NCI-H2107 treated with DMSO at 0.1 percent for 48 hours (cell line): Measurements from ENCODE around the gene NRL.

Experiments used
- DNase-seq: peaks from one replicate; lab custom pipeline; 2025; ENCODE audit not compliant: unreplicated experiment; lab: John Stamatoyannopoulos, UW

Gene NRL

DNA sequence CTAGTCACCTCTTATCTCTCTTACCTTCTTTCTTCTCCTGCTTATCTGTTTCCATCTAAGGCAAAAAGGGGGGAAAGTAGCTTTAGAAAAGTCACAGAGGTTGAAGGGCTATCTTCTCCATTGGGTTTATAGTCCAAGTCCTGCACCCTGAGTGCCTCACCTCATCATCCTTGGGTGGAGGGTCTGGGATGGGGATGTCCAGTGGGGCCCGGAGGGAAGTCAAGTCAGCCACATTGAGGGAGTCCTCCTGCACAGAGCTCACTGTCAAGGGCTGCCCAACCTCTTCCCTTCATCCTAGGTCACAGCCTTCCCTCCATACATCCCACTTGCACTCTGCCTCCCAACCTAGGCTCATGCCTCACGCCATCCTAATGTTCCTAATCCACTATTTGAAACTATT is 30.5 kb upstream of the NRL start:
- no peak for DNase-seq

DNA sequence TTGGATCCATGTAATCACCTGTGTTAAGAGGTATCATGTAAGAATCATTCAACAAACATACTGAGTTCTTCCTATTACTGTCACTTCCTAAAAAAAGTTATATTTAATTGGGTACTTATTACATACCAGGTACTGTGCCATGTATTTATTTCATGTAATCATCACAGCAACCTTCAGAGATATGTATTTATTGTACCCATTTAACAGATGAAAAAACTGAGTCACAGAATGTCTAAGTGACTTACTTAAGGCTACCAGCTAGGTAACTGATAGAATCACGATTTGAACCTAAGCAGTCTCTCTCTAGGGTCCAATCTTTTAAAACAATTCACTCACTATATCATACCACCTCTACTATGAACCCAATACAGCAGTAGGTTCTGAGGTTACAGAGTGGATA is 29.7 kb upstream of the NRL start:
- no peak for DNase-seq

DNA sequence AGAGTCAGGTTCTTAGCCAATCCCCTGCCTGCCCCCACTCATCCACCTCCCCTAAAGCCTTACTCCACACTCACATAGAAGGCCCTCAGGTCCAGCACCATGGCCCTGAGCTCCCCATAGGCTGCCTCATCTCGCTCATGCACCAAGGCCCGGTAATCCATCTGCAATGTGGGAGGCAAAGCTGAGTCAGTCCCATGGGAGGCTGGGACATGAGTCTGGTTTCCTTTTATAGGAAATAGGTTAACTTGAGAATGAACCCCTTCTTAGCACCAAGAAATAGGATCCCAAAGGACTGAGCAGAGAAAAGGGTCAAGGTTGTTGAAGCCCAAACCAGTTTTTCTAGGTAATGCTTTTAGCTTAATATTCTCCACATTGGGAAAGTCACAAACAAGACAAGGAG is 28.8 kb upstream of the NRL start:
- no peak for DNase-seq

DNA sequence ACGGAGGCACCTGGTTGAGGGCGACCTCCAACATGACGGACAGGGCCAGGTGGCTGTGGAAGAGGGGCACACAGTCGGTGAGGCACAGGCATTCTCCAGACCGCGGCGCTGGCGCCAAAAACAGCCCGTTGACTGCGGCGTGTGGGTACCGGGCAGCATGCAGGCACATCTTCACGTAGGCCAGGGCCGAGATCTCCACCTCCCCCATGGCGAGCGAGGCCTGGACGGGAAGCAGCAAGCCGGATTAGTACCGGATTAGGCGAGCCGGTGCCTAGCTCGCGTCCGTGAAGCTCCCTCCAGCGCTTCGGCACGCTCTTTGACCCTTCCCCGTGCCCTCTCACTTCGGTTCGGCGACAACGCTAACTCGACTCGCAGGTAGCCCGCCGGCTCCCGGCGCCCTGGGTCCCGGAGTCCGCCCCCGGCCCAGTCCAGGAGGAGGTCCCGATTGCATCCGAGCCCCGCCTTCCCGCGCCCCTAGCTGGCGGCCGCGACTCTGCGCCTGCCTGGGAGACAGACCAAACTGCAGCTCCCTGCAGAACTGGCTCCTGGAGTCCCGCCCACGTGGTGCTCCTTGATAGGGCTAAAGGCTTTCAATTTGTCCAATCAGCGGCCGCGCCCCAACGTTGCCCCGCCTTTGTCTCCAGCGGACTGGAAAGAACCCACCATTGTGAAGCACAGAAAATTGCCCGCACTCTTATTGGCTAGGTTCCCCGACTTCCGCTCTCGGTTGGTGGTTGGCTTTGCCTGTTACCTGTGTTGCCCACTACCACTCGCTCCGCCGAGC is 26.5 kb upstream of the NRL start, which contains the start of gene EMC9:
EMC9 (minus strand) TSS at position 495 of the 784 bp plus-strand sequence; CDS start at position 208, 287 bp downstream.
- peak; percentile 100 for DNase-seq

DNA sequence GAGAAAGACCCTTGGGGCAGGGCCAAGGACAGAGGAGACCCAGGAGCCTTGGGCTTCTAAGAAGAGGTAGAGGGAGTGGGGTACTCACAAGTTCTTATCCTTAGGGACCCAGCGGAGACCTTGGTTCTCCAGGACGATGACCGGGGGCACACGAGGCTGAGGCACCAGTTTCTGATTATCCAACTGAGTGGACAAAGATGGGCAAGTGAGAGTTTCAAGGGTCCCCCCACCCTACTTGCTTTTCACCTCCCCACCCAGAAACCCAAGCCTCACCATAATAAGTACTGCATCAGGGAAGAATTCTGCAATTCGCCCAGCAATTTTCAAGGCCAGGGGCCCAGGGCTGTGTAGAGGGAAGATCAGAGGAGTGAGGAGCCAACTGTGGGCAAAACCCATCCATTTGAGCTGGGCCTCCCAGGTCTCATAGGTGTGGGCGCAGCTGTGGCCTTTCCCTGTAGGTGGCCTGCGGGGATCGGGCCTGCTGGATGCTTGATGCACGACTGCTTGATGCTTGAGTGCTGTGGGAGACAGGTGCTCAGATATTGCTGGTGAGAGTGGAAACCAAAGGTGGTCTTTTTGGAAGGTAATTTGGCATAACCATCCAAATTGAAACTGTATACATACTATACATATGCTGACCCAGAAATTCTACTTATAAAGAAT is 24.7 kb upstream of the NRL start:
- DNase-seq, result no peak

DNA sequence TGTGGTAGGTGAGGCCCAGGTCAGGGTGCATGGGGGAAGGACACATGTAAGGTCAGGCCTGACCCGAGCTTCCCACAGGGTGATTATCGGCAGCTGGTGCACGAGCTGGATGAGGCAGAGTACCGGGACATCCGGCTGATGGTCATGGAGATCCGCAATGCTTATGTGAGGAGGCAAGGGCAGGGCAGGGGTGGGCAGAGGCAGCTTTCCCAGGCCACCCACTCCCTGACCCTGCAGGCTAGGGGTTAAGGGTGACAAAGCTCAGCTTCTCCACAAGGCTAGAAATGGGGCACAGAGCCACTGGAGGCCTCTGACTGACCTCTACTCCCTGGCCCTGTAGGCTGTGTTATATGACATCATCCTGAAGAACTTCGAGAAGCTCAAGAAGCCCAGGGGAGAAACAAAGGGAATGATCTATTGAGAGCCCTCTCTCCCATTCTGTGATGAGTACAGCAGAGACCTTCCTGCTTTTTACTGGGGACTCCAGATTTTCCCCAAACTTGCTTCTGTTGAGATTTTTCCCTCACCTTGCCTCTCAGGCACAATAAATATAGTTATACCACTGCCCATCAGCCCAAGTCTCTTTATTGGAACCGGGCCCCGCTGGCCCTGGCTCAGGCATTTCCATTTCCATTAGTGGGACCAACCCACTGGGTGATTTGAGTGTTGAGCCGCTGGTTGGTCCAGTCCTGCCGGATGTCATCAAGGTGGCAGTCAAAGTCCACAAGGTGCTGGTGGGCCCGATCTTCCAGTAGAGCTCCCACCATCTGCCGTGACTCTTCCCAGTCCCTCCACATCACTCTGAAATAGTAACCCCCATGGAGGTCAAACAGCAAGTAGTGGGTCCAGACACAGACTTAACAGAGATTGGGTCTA is 23.9 kb upstream of the NRL start:
- DNase-seq, result no peak

DNA sequence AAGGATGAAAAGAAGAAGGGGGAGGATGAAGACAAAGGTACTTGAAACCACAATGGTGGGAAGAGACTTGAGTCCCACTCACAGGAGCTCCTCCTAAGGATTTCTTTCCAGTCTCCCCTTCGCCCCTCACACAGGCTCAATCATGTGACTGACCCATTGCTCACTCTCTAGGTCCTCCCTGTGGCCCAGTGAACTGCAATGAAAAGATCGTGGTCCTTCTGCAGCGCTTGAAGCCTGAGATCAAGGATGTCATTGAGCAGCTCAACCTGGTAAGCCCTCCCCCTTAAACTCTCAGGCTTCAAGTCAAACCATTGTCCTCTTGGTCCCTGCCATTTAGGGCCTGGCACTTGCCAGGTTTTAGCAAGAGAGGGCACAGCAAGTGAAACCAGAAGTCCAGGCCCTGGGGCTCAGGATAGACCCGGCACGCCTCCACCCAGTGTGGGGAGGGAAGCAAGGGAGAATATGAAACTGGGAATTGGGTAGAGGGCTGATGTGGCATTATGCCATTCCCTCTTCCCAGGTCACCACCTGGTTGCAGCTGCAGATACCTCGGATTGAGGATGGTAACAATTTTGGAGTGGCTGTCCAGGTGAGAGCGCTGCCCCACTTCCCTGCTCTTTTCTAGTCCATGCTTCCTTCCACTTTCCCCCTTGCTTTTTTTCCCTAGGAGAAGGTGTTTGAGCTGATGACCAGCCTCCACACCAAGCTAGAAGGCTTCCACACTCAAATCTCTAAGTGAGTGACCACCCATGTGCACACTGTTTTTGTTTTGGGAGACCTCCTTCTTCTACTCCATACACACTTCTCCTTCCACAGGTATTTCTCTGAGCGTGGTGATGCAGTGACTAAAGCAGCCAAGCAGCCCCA is 23.0 kb upstream of the NRL start:
- no peak for DNase-seq

DNA sequence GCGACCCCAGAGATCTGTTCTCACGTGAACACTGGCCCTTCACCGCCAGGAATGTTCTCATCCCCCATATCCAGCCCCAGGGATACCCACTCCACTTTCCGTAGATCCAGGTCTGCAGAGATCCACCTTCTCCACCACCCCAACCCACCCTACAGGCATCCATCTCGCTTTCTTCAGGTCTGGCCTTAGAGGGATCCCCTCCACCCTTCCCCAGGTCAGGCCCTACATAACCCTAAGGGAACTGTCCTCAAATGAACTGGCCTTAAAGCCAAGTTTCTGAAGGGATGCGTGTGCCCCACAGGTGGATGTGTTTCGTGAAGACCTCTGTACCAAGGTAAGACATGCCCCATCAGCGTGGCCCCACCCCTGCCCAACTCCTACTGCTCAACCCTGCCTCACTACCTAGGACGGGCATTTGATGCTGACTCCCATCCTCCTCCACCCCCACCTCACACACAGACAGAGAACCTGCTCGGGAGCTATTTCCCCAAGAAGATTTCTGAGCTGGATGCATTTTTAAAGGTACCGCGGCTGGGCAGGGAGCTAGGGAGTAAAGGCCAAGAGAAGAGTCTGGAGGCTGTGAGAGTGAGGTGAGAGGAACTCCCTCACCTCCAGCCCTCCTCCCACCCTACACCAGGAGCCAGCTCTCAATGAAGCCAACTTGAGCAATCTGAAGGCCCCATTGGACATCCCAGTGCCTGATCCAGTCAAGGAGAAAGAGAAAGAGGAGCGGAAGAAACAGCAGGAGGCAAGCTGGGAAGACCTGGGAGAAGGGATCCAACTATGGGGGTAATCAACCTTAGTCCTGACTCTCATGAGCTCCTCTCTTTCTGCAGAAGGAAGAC is 22.2 kb upstream of the NRL start:
- DNase-seq, result no peak

DNA sequence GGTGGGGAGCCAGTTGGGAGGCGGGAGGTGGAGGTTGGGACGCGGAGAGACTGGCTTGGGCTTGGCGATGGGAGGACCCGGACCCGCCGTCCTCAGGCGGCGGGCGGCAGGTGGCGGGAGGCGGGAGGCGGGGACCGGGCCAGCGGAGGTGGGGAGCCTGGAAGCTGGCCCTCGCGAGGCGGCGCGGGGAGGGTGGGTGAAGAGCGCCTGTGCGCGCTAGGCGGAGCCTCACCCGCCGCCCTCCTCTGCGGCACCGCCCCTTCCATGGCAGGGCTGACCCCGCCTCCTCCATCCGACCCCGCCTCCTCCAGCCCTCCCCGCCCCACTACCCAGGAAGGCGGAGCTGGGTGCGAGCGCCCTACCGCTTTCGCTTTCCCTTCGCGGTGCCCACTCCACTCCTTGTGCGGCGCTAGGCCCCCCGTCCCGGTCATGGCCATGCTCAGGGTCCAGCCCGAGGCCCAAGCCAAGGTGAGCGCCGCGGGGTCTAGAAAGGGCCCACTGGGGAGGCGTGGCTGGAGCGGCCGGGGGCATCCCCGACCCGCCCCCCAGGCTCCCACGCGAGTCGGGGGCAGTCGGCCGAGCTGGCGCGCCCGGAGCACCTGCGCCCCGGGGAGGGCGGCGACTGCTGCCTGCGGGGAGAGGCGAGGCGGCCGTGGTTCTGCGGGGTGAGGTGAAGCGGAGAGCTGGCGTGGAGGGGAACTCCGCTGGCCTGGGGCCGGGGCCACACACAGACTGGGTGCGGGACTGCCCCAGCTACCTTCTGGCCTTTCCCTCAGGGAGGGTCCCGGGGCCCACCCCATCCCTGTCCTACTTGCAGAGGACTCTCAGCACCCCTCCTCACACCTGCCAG is 21.3 kb upstream of the NRL start, which contains the start of gene PSME1:
PSME1 (plus strand) TSS at position 361 of the 850 bp plus-strand sequence; CDS start at position 430, 69 bp downstream.
- peak; percentile 87 for DNase-seq

DNA sequence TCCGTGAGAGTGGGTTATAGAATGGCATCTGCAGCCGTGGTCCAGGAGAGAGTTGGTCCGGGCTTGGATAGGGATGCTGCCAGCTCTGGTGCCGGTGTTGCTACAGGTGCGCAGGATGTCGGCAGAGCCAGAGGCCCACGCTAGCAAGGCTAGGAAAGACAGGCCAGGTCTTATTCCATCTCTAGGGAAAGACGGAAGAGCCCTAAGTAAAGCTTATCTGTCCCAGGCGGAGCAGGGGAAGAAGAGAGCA is 20.8 kb upstream of the NRL start:
- no peak for DNase-seq

DNA sequence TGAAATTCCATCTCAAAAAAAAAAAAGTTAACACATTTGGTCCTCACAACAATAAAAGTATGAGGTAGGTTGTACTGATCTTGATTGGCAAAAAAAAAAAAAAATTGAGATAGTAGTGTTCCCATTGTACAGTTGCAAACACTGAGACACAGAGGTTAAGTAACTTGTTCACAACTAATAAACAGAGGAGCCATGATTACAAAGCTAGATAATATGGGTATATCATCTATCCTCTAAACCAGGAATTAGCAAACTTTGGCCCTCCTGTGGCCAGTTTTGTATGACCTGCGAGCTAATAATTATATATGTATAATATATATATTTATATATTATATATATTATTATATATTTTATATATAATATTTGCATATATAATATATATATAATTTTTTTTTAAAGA is 19.0 kb upstream of the NRL start:
- DNase-seq, result no peak

DNA sequence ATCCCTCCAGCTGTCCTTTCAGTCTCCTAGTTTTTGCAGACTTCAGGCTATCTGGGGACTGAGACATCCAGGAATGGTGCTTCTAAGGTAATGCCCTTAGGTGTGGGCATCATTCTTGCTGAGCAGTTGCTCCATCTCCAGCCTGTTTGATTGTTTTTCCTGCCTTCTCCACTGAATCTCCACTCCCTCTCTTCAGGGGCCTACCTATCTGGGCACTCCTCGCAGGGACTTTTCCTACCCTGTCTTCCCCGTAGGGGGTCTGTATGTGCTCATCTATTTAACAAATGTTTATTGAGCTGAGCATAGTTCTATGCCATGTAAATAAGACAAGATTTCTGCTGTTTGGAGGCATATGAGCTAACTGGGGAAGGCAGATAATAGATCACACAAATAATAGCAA is 18.2 kb upstream of the NRL start:
- no peak for DNase-seq

DNA sequence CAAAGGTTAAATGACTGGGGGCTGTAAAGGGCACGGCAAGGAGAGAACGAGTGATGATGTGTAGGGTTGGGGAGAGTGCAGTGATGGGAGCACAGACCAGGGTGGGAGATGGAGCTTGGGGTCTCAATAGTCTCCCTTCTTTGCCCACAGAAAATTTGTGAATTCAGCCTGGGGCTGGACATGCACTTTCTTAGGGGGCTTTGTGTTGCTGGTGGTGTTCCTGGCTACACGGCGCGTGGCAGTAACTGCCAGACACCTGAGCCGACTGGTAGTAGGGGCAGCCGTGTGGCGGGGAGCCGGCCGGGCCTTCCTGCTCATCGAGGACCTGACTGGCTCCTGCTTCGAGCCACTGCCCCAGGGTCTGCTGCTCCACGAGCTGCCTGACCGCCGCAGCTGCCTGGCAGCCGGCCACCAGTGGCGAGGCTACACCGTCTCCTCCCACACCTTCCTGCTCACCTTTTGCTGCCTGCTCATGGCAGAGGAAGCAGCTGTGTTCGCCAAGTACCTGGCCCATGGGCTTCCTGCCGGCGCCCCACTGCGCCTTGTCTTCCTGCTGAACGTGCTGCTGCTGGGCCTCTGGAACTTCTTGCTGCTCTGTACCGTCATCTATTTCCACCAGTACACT is 17.4 kb upstream of the NRL start:
- peak; percentile 68 for DNase-seq

DNA sequence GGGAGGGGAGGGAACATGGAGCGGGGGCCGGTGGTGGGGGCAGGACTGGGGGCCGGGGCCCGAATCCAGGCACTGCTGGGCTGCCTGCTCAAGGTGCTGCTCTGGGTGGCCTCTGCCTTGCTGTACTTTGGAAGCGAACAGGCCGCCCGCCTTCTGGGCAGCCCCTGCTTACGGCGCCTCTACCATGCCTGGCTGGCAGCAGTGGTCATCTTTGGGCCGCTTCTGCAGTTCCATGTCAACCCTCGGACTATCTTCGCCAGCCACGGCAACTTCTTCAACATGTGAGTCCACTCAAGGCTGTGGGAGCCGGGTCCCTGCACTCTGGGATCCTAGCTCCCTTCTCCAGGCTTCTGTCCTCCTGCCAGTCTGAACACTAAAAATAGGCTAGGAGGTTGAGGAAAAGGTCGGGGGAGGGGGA is 16.8 kb upstream of the NRL start:
- DNase-seq, result no peak

DNA sequence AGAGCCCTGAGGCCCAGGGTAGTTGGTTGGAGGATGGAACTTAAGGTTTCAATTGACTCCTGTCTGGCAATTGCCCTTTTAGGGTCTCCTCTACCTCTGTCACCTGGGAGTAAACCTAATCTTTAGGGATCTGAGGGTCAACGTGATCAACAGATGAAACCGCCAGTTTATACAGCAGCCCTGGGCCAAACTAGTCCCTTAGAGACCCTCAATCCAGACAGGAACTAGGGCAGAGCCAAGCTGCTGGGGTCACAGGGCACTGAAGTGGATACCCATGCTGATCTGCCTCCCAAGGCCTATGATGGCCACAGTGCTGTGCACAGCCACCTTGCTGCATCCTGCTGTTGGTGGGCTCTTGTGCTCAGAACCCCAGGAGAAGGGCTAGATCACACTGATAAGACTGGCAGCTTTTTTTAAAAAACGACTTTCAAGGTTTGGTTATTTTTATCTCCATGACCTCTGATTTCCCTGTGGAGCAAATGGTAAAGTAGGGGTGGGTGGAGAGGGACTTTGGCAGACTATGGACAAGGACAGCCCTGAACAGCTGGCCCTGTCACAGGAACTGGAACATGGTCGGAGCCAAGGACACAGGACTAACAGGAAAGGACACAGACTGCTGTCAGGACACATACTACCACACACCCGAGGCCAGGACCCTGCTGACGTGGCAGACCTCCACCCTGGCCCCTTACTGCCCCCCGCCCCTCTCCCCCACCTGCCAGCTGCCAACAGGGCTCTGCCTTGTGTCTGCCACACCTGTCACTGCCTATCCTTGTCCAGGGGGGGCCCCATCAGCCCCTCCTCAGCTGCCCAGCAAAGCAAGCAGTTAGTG is 16.2 kb upstream of the NRL start:
- DNase-seq, result no peak

DNA sequence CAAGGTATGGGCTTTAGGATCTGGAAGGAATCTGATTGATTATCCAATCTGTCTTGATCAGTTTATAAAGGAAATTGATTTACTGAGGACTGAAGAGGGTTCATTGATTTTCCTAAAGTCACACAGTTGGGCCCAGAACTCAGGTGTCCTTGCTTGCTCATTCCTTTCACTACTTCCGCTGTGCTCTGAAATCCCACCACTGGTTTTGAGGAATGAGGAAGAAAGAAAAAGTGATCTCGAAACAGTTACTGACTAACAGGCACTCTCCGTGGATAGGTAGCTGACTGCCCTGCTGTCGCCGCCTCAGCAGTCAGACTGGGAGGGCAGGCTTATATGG is 15.6 kb upstream of the NRL start, which contains the start of gene FITM1:
FITM1 (plus strand) TSS at position 280 of the 337 bp plus-strand sequence. CDS start 905 bp downstream, outside the sequence.
- no peak for DNase-seq

DNA sequence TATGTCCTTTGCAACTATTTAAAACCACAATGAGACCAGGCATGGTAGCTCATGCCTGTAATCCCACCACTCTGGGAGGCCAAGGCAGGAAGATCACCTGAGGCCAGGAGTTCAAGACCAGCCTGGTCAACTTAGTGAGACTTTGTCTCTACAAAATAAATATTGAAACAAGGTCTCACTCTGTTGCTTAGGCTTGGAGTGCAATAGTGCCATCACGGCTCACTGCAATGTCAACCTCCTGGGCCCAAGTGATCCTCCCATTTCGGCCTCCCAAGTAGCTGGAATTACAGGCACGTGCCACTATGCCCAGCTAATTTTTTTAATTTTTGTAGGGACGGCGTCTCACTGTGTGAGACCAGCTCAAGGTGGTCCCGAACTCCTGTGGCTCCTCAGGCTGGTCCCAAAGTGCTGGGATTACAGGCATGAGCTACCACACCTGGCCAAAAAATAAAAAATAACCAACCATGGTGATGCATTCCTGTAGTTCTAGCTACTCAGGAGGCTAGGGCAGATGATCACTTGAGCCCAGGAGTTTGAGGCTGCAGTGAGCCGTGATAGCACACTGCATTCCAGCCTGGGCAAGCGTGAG is 14.8 kb upstream of the NRL start:
- no peak for DNase-seq
